ENCODE data around the gene C1QTNF7.

DNA sequence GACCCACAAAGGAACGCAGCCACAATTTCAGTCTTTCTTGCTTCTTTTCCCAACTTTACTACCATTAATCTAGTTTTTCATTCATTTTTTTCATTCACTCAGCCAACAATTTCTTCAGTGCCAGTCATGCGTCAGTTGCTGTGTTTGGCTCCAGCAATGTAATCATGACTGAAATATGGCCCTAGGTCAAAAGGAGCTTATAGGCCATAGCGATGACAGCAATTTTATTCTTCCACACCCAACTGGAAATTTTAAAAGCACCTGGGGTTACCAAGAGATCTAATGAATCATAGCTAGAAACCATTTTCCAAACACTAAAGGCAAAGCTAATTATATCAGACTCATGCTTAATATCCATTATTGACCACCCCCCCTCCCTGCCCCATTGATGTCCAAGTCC is 29.8 kb upstream of the C1QTNF7 start:
- no peak for TF ChIP-seq CTCF (IDR thresholded peaks at IDR 0.05 in 8 of 11, conservative IDR thresholded peaks at IDR 0.05 in 3 of 11)
- no peak for TF ChIP-seq POLR2A (IDR thresholded peaks at IDR 0.05)
- TF ChIP-seq POLR2AphosphoS5 (IDR thresholded peaks at IDR 0.05): no peak
